GM18499 (cell line): Measurements from ENCODE around the gene ARID5B.
A peak's percentile ranks its signal among the peaks of the same experiment; 100 is the strongest.

Experiments
- ATAC-seq: cut with Tn5 transposase; IDR thresholded peaks from one replicate; pipeline ENCODE4 v1.9.1; 2021; ENCODE audit warnings: moderate number of reproducible peaks; ENCODE audit not compliant: insufficient read depth, unreplicated experiment

ARID5B gene

GRCh38 chr10:62112300-62112699, 210.8 kb downstream of the ARID5B start:
- ATAC-seq: no peak

GRCh38 chr10:62112963-62113362, 211.5 kb downstream of the ARID5B start:
- ATAC-seq: no peak

- ATAC-seq: no peak
These were observed 212.2 kb downstream of the ARID5B start for GRCh38 chr10:62113680-62114079.

- no peak for ATAC-seq
These were observed 213.8 kb downstream of the ARID5B start for GRCh38 chr10:62115321-62115720.

GRCh38 chr10:62115842-62116241, 214.3 kb downstream of the ARID5B start:
- no peak for ATAC-seq

- no peak for ATAC-seq
These were observed 215.4 kb downstream of the ARID5B start for GRCh38 chr10:62116896-62117295.

- ATAC-seq: no peak
These were observed 219.7 kb downstream of the ARID5B start for GRCh38 chr10:62121187-62121530.

- ATAC-seq: no peak
These were observed 226.5 kb downstream of the ARID5B start for GRCh38 chr10:62127975-62128374.

GRCh38 chr10:62130948-62131347, 229.4 kb downstream of the ARID5B start:
- ATAC-seq: no peak

GRCh38 chr10:62131724-62132123, 230.2 kb downstream of the ARID5B start:
- no peak for ATAC-seq

GRCh38 chr10:62133618-62134017, 232.1 kb downstream of the ARID5B start:
- peak; percentile 92 for ATAC-seq

GRCh38 chr10:62136931-62137330, 235.4 kb downstream of the ARID5B start:
- ATAC-seq: no peak
